IMR-90 (cell line): ENCODE results near the gene PSPH. TPM values are rescaled to one million over a fixed set of nuclear protein-coding genes. Genes with fewer than 3 reads are reported as not detected.

Source experiments
- ATAC-seq: fragments of 200-7000 bp; cut with Tn5 transposase; 2 replicates; pipeline ENCODE4 v1.9.1; 2020; ENCODE audit warnings: low read depth, mild to moderate bottlenecking, moderate library complexity
- BruUV-seq: library from RNA; stranded (reverse); fragments of 400-500 nt; replicated peaks from 2 replicates; lab custom pipeline; 2021; lab: Mats Ljungman, UMichigan
- CTCF ChIA-PET: fragments of 300-600 bp; formaldehyde crosslinking; extraction: SDS; loops from one replicate; lab custom pipeline; 2021; ENCODE audit warnings: antibody characterized with exemption; lab: Yijun Ruan, JAX
- POLR2A ChIA-PET: fragments of 300-600 bp; sonication (Branson Sonifier 250); formaldehyde crosslinking; loops from one replicate; lab custom pipeline; 2022; ENCODE audit warnings: antibody characterized with exemption; ENCODE audit not compliant: unreplicated experiment; lab: Charles Lee
- DNase-seq: peaks from one replicate; pipeline ENCODE4 v3.0.0; 2013
- H2AFZ ChIP-seq: replicated peaks from 2 replicates; pipeline ENCODE3; 2013; ENCODE audit warnings: low read length, mild to moderate bottlenecking; ENCODE audit not compliant: poor library complexity
- H2AK5ac ChIP-seq: 2 replicates; pipeline ENCODE4 v1.6.1; 2013; ENCODE audit warnings: low read depth, low read length, inconsistent platforms
- H2AK9ac ChIP-seq: replicated peaks from 2 replicates; pipeline ENCODE3; 2013; ENCODE audit warnings: mild to moderate bottlenecking, low read depth, low read length, moderate library complexity; ENCODE audit not compliant: poor library complexity
- H2BK120ac ChIP-seq: 2 replicates; pipeline ENCODE4 v1.6.1; 2013; ENCODE audit warnings: low read depth, low read length, inconsistent platforms
- H2BK15ac ChIP-seq: 3 replicates; pipeline ENCODE4 v1.6.1; 2013; ENCODE audit warnings: low read depth, low read length, inconsistent platforms
- H2BK20ac ChIP-seq: 2 replicates; pipeline ENCODE4 v1.6.1; 2013; ENCODE audit warnings: low read depth, mild to moderate bottlenecking, inconsistent platforms, low read length, moderate library complexity
- H2BK5ac ChIP-seq: 2 replicates; pipeline ENCODE4 v1.6.1; 2013; ENCODE audit warnings: mild to moderate bottlenecking, low read depth, low read length, inconsistent platforms; ENCODE audit not compliant: poor library complexity, severe bottlenecking
- H3K14ac ChIP-seq: replicated peaks from 2 replicates; pipeline ENCODE4 v1.6.1; 2013; ENCODE audit warnings: low read depth, low read length, inconsistent platforms
- H3K18ac ChIP-seq: 2 replicates; pipeline ENCODE4 v1.6.1; 2013; ENCODE audit warnings: low read depth, low read length, control low read depth
- H3K23ac ChIP-seq: 2 replicates; pipeline ENCODE4 v1.6.1; 2013; ENCODE audit warnings: low read depth, low read length, inconsistent platforms
- H3K27ac ChIP-seq: 2 replicates; pipeline ENCODE4 v1.5.1; 2013; ENCODE audit warnings: mild to moderate bottlenecking, control low read depth, low read length; ENCODE audit not compliant: insufficient read depth
- H3K27me3 ChIP-seq: 2 replicates; pipeline ENCODE4 v1.6.1; 2013; ENCODE audit warnings: low read length; ENCODE audit not compliant: control insufficient read depth, insufficient read depth
- H3K36me3 ChIP-seq: 2 replicates; pipeline ENCODE4 v1.6.1; 2013; ENCODE audit warnings: low read length, mixed read lengths; ENCODE audit not compliant: control insufficient read depth, insufficient read depth
- H3K4ac ChIP-seq: 2 replicates; pipeline ENCODE4 v1.6.1; 2013; ENCODE audit warnings: low read depth, low read length, inconsistent platforms
- H3K4me1 ChIP-seq: 2 replicates; pipeline ENCODE4 v1.6.1; 2013; ENCODE audit warnings: low read length, mixed read lengths; ENCODE audit not compliant: control insufficient read depth, insufficient read depth
- H3K4me2 ChIP-seq: 2 replicates; pipeline ENCODE4 v1.6.1; 2013; ENCODE audit warnings: low read depth, mild to moderate bottlenecking, control low read depth, low read length, moderate library complexity
- H3K4me3 ChIP-seq: 2 replicates; pipeline ENCODE4 v1.5.1; 2013; ENCODE audit warnings: low read depth, mild to moderate bottlenecking, control low read depth, low read length, moderate library complexity; ENCODE audit not compliant: insufficient read depth
- H3K56ac ChIP-seq: 2 replicates; pipeline ENCODE4 v1.6.1; 2013; ENCODE audit warnings: low read length, inconsistent platforms; ENCODE audit not compliant: insufficient read depth; ENCODE audit errors: extremely low read depth
- H3K79me1 ChIP-seq, 2 experiments: 2 replicates each; pipeline ENCODE4 v1.6.1; 2013; ENCODE audit warnings: low read length in 2 of 2, inconsistent platforms in 1 of 2, low read depth in 1 of 2
- H3K9ac ChIP-seq: 2 replicates; pipeline ENCODE4 v1.6.1; 2013; ENCODE audit warnings: low read depth, low read length, control low read depth
- H3K9me1 ChIP-seq: 2 replicates; pipeline ENCODE4 v1.6.1; 2013; ENCODE audit warnings: low read length, inconsistent platforms; ENCODE audit not compliant: insufficient read depth
- H3K9me3 ChIP-seq: 2 replicates; pipeline ENCODE4 v1.6.1; 2013; ENCODE audit warnings: low read length; ENCODE audit not compliant: control insufficient read depth, insufficient read depth
- H4K20me1 ChIP-seq: 2 replicates; pipeline ENCODE4 v1.6.1; 2013; ENCODE audit warnings: low read length, inconsistent platforms; ENCODE audit not compliant: insufficient read depth
- H4K5ac ChIP-seq: 2 replicates; pipeline ENCODE4 v1.6.1; 2013; ENCODE audit warnings: mild to moderate bottlenecking, low read depth, low read length, control low read depth
- H4K8ac ChIP-seq, 2 experiments: 2 replicates each; pipeline ENCODE4 v1.6.1; 2013; ENCODE audit warnings: low read depth in 2 of 2, low read length in 2 of 2, control low read depth in 1 of 2, inconsistent platforms in 1 of 2
- H4K91ac ChIP-seq: 2 replicates; pipeline ENCODE4 v1.6.1; 2013; ENCODE audit warnings: low read depth, low read length, inconsistent platforms; ENCODE audit not compliant: insufficient read depth
- BHLHE40 ChIP-seq: fragments of 150-350 bp; IDR thresholded peaks from 2 replicates; pipeline ENCODE4 v1.6.1; 2016; ENCODE audit warnings: mild to moderate bottlenecking, low read depth, low read length
- CEBPB ChIP-seq: IDR thresholded peaks from 2 replicates; pipeline ENCODE4 v1.6.1; 2012; ENCODE audit warnings: low read depth, low read length, improper control_type of control experiment
- CHD1 ChIP-seq: IDR thresholded peaks from 2 replicates; pipeline ENCODE4 v1.6.1; 2012; ENCODE audit warnings: low read depth, low read length, improper control_type of control experiment
- CTCF ChIP-seq: conservative IDR thresholded peaks from 2 replicates; pipeline ENCODE4 v1.5.1; 2012; ENCODE audit warnings: mild to moderate bottlenecking, low read depth, low read length, improper control_type of control experiment
- ELK1 ChIP-seq: fragments of 150-350 bp; IDR thresholded peaks from 2 replicates; pipeline ENCODE4 v1.6.1; 2016; ENCODE audit warnings: low read depth, mild to moderate bottlenecking, low read length, moderate library complexity, borderline replicate concordance
- FOS ChIP-seq: fragments of 150-350 bp; IDR thresholded peaks from 2 replicates; pipeline ENCODE4 v1.6.1; 2016; ENCODE audit warnings: low read depth, low read length
- MAFK ChIP-seq: IDR thresholded peaks from 2 replicates; pipeline ENCODE4 v1.6.1; 2012; ENCODE audit warnings: low read depth, low read length, improper control_type of control experiment
- MAZ ChIP-seq: IDR thresholded peaks from 2 replicates; pipeline ENCODE4 v1.6.1; 2012; ENCODE audit warnings: low read depth, mild to moderate bottlenecking, low read length, improper control_type of control experiment, moderate library complexity, borderline replicate concordance
- MXI1 ChIP-seq: IDR thresholded peaks from 2 replicates; pipeline ENCODE4 v1.6.1; 2012; ENCODE audit warnings: low read depth, mild to moderate bottlenecking, low read length, moderate library complexity, borderline replicate concordance
- NFE2L2 ChIP-seq: fragments of 150-350 bp; IDR thresholded peaks from 2 replicates; pipeline ENCODE4 v1.6.1; 2016; ENCODE audit warnings: low read depth, mild to moderate bottlenecking, low read length
- POLR2A ChIP-seq: IDR thresholded peaks from 2 replicates; pipeline ENCODE4 v1.6.1; 2012; ENCODE audit warnings: mild to moderate bottlenecking, low read depth, low read length
- RAD21 ChIP-seq: IDR thresholded peaks from 2 replicates; pipeline ENCODE4 v1.6.1; 2012; ENCODE audit warnings: low read length, improper control_type of control experiment
- RCOR1 ChIP-seq: IDR thresholded peaks from 2 replicates; pipeline ENCODE4 v1.6.1; 2012; ENCODE audit warnings: mild to moderate bottlenecking, low read length, improper control_type of control experiment; ENCODE audit not compliant: insufficient replicate concordance
- RFX5 ChIP-seq: IDR thresholded peaks from 2 replicates; pipeline ENCODE4 v1.8.0; 2012; ENCODE audit warnings: low read depth, mild to moderate bottlenecking, low read length, moderate library complexity
- SMC3 ChIP-seq: fragments of 150-350 bp; IDR thresholded peaks from 2 replicates; pipeline ENCODE4 v1.6.1; 2016; ENCODE audit warnings: low read depth, mild to moderate bottlenecking, antibody characterized with exemption, low read length, moderate library complexity
- USF2 ChIP-seq: fragments of 150-350 bp; IDR thresholded peaks from 2 replicates; pipeline ENCODE4 v1.6.1; 2017; ENCODE audit warnings: mild to moderate bottlenecking, antibody characterized with exemption, low read length, low read depth
- WGBS, 2 experiments: methylation state at CpG; one replicate each; pipeline versions ENCODE4 v1.1.5 to v1.1.7; 2013; ENCODE audit warnings: missing lambda C conversion rate in 2 of 2; ENCODE audit not compliant: insufficient read length in 1 of 2; ENCODE audit errors: extremely low coverage in 2 of 2; 5-methylcytosine and 5-hydroxymethylcytosine counted together
- dilution Hi-C: fragments of 300-500 bp; cut with HindIII; formaldehyde crosslinking; loops from one replicate; pipeline ENCODE4 v1.14.3; 2018; ENCODE audit warnings: low sequenced_read_pairs; ENCODE audit not compliant: unreplicated experiment
- in situ Hi-C: fragments of 300-500 bp; cut with MboI; formaldehyde crosslinking; loops from 3 replicates; pipeline ENCODE4 v1.14.3; 2019; ENCODE audit warnings: low sequenced_read_pairs, inconsistent platforms, mixed read lengths
- intact Hi-C: fragments of 100-400 bp; cut with micrococcal nuclease; formaldehyde crosslinking; loops from 2 replicates; pipeline ENCODE4 v1.10.0; 2022
- polyA plus RNA-seq, 3 experiments: library from polyadenylated mRNA; depleted of rRNA; stranded (reverse); fragments of >200 nt; gene quantifications; 2 replicates each; pipeline ENCODE4 v1.2.3, GENCODE V29; 2012; ENCODE audit warnings: low replicate concordance in 1 of 3
- total RNA-seq: library from RNA; depleted of rRNA; stranded (reverse); fragments of >200 nt; gene quantifications from 2 replicates; pipeline ENCODE4 v1.2.3, GENCODE V29; 2012

The PSPH gene
- total and polyA plus RNA-seq, 2 of the 4 experiments (the other 2 are of a cell fraction) = 31.8 to 48.4 TPM

GRCh38 chr7:55983537-55983936 lies 67.7 kb downstream of the PSPH start:
- Histone ChIP-seq H3K79me1 (no peaks in the 10 kb centered on the region), H4K8ac (no peak overlapping the region), H4K91ac (no peak overlapping the region), H2BK5ac (no peak overlapping the region), H3K27me3 (no peaks in the 10 kb centered on the region), H2AFZ (no peak overlapping the region), H3K18ac (no peak overlapping the region), H3K4me3 (no peak overlapping the region), H2BK20ac (no peak overlapping the region), H3K56ac (no peak overlapping the region), H3K4me1 (no peaks in the 10 kb centered on the region), H3K9me1 (peaks cover 6% of the 10 kb centered on the region; the same call in 1 of the 2 replicates), H3K4me2 (no peak overlapping the region), H4K5ac (no peak overlapping the region), H3K9ac (no peak overlapping the region), H3K9me3 (no peaks in the 10 kb centered on the region), H3K27ac (no peak overlapping the region), H3K23ac (no peak overlapping the region), H2BK15ac (no peak overlapping the region), H3K4ac (no peak overlapping the region), H2AK9ac (no peak overlapping the region), H2BK120ac (no peak overlapping the region), H3K36me3 (peaks cover 46% of the 10 kb centered on the region), H4K20me1 (peaks cover 3% of the 10 kb centered on the region; the same call in 1 of the 2 replicates), H2AK5ac (no peak overlapping the region), H3K14ac (no peak overlapping the region)
- dilution Hi-C loops (no loop called here), in situ Hi-C loops (no loop called here), intact Hi-C loops (no loop called here)
- TF ChIP-seq MAZ (no peak), POLR2A (no peak), MAFK (no peak), BHLHE40 (no peak), RFX5 (no peak), CTCF (no peak), SMC3 (no peak), FOS (no peak), CEBPB (no peak), CHD1 (no peak), USF2 (no peak), RCOR1 (no peak), NFE2L2 (no peak), ELK1 (no peak), MXI1 (no peak), RAD21 (no peak)
- no peak for DNase-seq
- WGBS, 2 experiments = no CpG with 5 or more reads among the region's 3 CpGs
- CTCF ChIA-PET = interaction anchor here (1.1 kb wide), 1 partner anchor 95 kb away, joined by 3 read pairs; no protein-coding TSS in a partner anchor
- POLR2A ChIA-PET = no interaction called here
- ATAC-seq = no peak
- BruUV-seq = no TSS peak
